OCI-LY1 (cell line): ENCODE results near the gene STK17B.

Source experiments
- EZH2 ChIP-seq: fragments of 200-600 bp; sonication (generic), shearing (Covaris generic); IDR thresholded peaks from 2 replicates; pipeline ENCODE4 v1.8.0; 2017; ENCODE audit warnings: borderline replicate concordance, mixed run types, mild to moderate bottlenecking, antibody characterized with exemption, low read length, moderate library complexity, mixed read lengths
- TF ChIP-seq, protein P1 (sequence below): fragments of 200-600 bp; sonication (generic), shearing (Covaris generic); IDR thresholded peaks from 2 replicates; pipeline ENCODE4 v1.5.1; 2017; ENCODE audit warnings: mild to moderate bottlenecking, antibody characterized with exemption, low read length, moderate library complexity, mixed read lengths

DNA sequence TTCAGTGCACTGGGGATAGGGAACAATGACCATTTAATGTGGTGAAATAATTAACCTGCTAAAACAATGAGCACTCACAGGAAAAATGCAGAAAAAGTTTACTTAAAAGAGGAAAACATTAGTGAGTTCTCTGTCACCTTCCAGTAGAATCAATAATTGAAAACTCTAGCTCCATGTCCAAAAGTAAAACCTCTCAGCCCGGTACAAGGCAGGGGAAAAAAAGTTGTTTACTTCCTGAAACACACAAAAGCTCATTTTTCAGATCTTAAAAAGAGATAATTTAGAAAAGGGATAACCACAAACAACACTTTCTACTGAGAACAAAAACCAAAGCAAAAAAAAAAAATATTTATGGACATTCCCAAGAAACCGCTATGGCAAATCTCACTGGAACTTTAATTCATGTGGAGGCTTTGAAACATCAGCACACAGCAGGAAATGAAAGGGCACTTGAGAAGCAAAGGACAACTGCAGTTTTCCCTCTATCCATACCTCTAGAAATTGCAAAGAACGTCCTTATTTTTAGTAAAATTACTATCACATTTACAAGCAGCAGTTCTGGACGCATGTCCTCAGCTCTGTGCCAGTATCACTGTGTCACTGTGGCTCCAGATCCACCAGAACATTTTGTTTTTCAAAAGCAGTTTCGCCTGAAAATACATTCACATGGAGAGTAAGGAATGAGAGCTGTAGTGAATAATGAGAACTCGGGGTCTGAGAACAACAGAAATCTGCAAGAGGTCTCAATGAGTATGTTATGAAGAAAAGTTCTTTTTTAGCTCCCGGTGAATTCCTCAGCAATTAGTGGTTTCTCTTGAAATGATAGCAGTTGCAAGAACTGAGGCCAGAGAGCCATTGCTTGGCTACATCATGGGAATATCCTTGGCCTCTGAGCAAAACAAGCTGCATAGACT lies 58.1 kb downstream of the STK17B start:
- no peak for TF ChIP-seq EZH2
- TF ChIP-seq, protein P1, sequence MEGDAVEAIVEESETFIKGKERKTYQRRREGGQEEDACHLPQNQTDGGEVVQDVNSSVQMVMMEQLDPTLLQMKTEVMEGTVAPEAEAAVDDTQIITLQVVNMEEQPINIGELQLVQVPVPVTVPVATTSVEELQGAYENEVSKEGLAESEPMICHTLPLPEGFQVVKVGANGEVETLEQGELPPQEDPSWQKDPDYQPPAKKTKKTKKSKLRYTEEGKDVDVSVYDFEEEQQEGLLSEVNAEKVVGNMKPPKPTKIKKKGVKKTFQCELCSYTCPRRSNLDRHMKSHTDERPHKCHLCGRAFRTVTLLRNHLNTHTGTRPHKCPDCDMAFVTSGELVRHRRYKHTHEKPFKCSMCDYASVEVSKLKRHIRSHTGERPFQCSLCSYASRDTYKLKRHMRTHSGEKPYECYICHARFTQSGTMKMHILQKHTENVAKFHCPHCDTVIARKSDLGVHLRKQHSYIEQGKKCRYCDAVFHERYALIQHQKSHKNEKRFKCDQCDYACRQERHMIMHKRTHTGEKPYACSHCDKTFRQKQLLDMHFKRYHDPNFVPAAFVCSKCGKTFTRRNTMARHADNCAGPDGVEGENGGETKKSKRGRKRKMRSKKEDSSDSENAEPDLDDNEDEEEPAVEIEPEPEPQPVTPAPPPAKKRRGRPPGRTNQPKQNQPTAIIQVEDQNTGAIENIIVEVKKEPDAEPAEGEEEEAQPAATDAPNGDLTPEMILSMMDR = no peak
